ENCODE data around the gene TMCC3. TPM values are rescaled to one million over a fixed set of nuclear protein-coding genes. Genes with fewer than 3 reads are reported as not detected.
"Not testable (repeated sequence)": the region's sequence is repeated elsewhere in the genome, so short reads cannot be mapped to it uniquely, and the experiment has no call there.

TMCC3 gene
- total and polyA plus RNA-seq, 3 experiments from 2014 or later = 0.18 to 0.41 (median 0.18) TPM

GRCh38 chr12:94593822-94594442, 56.4 kb downstream of the TMCC3 start:
- Histone ChIP-seq H3K4me3 (ENCODE audit: low read length) (no peak overlapping the region), H3K9me3 (ENCODE audit: low read length) (no peaks in the 10 kb centered on the region), H3K36me3 (ENCODE audit: insufficient read depth, low read length) (no peaks in the 10 kb centered on the region), H3K4me1 (ENCODE audit: insufficient read depth, low read length) (no peaks in the 10 kb centered on the region), H3K27me3 (ENCODE audit: insufficient read depth, low read length, poor library complexity, severe bottlenecking) (no peaks in the 10 kb centered on the region), H3K27ac (ENCODE audit: low read depth, low read length) (no peak overlapping the region)
- ChIA-PET POLR2A (no interaction called here), CTCF (no interaction called here)
- DNase-seq = no peak
- H3K4me3 Mint-ChIP-seq = no peak overlapping the region
- H3K36me3 Mint-ChIP-seq = no peaks in the 10 kb centered on the region
- H3K27me3 Mint-ChIP-seq = peaks cover 4 to 10% of the 10 kb centered on the region in 2 donors
- no peak overlapping the region for H3K27ac Mint-ChIP-seq
- no peaks in the 10 kb centered on the region for H3K4me1 Mint-ChIP-seq
- H3K9me3 Mint-ChIP-seq = no peaks in the 10 kb centered on the region

DNA sequence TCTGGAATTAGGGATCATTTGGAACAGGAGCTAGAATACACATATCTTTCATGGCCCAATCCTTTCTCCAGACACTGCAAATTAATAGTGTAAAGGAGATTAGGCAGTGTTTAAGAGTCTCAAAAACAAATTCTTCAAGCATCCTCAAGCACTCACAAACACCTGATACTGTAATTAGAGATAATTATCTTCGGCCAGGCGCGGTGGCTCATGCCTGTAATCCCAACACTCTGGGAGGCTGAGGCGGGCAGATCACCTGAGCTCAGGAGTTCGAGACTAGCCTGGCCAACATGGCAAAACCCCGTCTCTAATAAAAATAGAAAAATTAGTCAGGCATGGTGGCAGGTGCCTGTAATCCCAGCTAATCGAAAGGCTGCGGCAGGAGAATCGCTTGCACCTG, 57.6 kb downstream of the TMCC3 start:
- H3K9me3 Mint-ChIP-seq; H3K4me1 Mint-ChIP-seq; H3K4me3 ChIP-seq (ENCODE audit: low read length); H3K27ac ChIP-seq (ENCODE audit: low read depth, low read length); H3K27me3 Mint-ChIP-seq; H3K4me3 Mint-ChIP-seq; CTCF ChIA-PET; H3K9me3 ChIP-seq (ENCODE audit: low read length); H3K36me3 ChIP-seq (ENCODE audit: insufficient read depth, low read length); H3K36me3 Mint-ChIP-seq; DNase-seq; POLR2A ChIA-PET; H3K4me1 ChIP-seq (ENCODE audit: insufficient read depth, low read length); H3K27me3 ChIP-seq (ENCODE audit: insufficient read depth, low read length, poor library complexity, severe bottlenecking): not testable (repeated sequence)
- peak overlapping the region in 1 of 8 donors; percentile 47 for H3K27ac Mint-ChIP-seq

DNA sequence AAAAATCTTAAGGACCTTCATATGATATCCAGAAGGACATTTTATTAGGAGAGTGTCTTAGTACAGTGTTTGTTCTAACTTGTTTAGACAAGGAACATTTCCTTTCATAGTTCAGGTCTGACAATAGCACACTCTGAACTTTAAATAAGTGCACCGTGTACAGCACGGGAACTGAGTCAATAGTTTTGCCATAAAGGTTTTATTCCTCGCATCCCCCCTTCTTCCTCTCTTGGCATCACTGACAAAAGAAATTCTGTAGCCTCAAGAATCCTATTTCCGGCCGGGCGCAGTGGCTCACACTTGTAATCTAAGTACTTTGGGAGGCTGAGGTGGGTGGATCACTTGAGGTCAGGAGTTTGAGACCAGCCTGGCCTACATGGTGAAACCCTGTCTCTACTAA, 58.3 kb downstream of the TMCC3 start:
- Mint-ChIP-seq H3K27me3 (peaks cover 4% of the 10 kb centered on the region in 2 donors), H3K4me3 (no peak overlapping the region), H3K27ac (no peak overlapping the region), H3K9me3 (no peaks in the 10 kb centered on the region), H3K36me3 (no peaks in the 10 kb centered on the region), H3K4me1 (no peaks in the 10 kb centered on the region)
- Histone ChIP-seq H3K27ac (ENCODE audit: low read depth, low read length) (no peak overlapping the region), H3K4me1 (ENCODE audit: insufficient read depth, low read length) (no peaks in the 10 kb centered on the region), H3K27me3 (ENCODE audit: insufficient read depth, low read length, poor library complexity, severe bottlenecking) (no peaks in the 10 kb centered on the region), H3K4me3 (ENCODE audit: low read length) (no peak overlapping the region), H3K36me3 (ENCODE audit: insufficient read depth, low read length) (no peaks in the 10 kb centered on the region), H3K9me3 (ENCODE audit: low read length) (no peaks in the 10 kb centered on the region)
- ChIA-PET POLR2A (no interaction called here), CTCF (no interaction called here)
- DNase-seq = no peak

DNA sequence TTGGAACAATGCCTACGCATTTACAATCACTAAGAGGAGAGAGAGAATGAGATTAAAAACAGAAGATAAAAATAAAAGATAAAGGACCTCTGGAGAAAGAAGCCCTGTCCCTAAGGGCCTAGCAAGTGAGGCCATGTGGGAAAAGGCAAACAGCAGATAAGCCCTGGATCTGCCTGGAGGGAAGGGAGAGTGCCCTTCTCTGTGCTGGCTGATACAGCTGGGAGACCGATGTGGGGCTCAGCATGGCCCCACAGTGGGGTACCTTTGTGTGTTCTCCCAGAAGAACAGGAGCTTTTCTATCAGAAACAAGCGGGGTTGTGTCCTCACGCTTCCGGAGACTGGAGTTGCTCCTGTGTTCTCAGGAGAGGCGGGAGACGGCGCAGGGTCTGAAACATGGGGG, 59.9 kb downstream of the TMCC3 start:
- Mint-ChIP-seq H3K4me1 (peaks cover 0 to 6% (median 0%) of the 10 kb centered on the region in 3 donors), H3K27ac (no peak overlapping the region), H3K36me3 (no peaks in the 10 kb centered on the region), H3K27me3 (peaks cover 4 to 7% of the 10 kb centered on the region in 2 donors), H3K9me3 (no peaks in the 10 kb centered on the region), H3K4me3 (no peak overlapping the region)
- CTCF ChIA-PET = no interaction called here
- no peak for DNase-seq
- Histone ChIP-seq H3K4me1 (ENCODE audit: insufficient read depth, low read length) (no peaks in the 10 kb centered on the region), H3K27me3 (ENCODE audit: insufficient read depth, low read length, poor library complexity, severe bottlenecking) (no peaks in the 10 kb centered on the region), H3K27ac (ENCODE audit: low read depth, low read length) (no peak overlapping the region), H3K9me3 (ENCODE audit: low read length) (no peaks in the 10 kb centered on the region), H3K4me3 (ENCODE audit: low read length) (no peak overlapping the region), H3K36me3 (ENCODE audit: insufficient read depth, low read length) (no peaks in the 10 kb centered on the region)
- POLR2A ChIA-PET = interaction anchor here (0.7 kb wide), 1 partner anchor 849 kb away, joined by 7 read pairs; no protein-coding TSS in a partner anchor

DNA sequence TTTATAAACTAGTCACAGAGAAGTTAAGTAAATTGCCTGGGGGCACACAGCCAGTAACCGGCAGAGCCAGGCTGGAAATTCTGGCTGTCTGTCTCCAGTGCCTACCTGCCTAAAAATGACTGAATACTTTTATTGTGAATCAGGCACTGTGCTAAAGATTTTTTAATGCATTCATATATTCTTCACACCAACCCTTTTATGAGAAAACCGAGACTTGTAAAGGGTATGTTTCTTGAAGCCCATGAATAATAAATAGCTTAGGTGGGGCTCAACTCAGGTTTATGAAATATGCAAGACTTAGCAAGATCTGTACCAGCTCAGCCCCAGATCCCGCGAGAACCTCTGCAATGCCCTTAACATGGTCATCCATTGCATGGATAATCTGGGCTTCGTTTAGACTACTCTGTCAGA, 60.8 kb downstream of the TMCC3 start:
- no peaks in the 10 kb centered on the region for H3K9me3 ChIP-seq (ENCODE audit: low read length)
- Mint-ChIP-seq H3K27ac (no peak overlapping the region), H3K4me3 (no peak overlapping the region), H3K27me3 (peaks cover 2 to 7% of the 10 kb centered on the region in 2 donors), H3K4me1 (peaks cover 0 to 6% (median 0%) of the 10 kb centered on the region in 3 donors), H3K36me3 (no peaks in the 10 kb centered on the region), H3K9me3 (no peaks in the 10 kb centered on the region)
- no peaks in the 10 kb centered on the region for H3K36me3 ChIP-seq (ENCODE audit: insufficient read depth, low read length)
- no peak overlapping the region for H3K27ac ChIP-seq (ENCODE audit: low read depth, low read length)
- no peaks in the 10 kb centered on the region for H3K27me3 ChIP-seq (ENCODE audit: insufficient read depth, low read length, poor library complexity, severe bottlenecking)
- ChIA-PET CTCF (no interaction called here), POLR2A (no interaction called here)
- no peak for DNase-seq
- no peaks in the 10 kb centered on the region for H3K4me1 ChIP-seq (ENCODE audit: insufficient read depth, low read length)
- no peak overlapping the region for H3K4me3 ChIP-seq (ENCODE audit: low read length)

DNA sequence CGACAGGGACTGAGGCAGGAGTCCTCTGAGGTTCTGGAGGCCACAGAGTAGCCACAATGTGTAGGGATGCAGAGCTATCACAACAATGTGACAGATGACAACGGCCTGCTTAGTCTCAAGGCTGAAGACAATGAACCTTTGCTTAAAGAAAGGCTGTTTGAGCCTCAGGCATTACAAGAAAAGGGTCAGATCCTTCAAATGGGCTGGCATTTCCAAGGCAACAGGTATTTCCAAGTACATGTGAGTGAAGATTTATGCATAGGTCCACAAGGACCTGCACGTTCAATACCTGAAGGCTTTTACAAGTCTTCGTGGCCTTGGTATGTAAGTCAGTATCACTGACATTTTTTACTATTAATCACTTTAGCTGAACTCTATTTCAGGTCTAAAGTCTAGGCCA, 62.0 kb downstream of the TMCC3 start:
- H3K4me1 ChIP-seq (ENCODE audit: insufficient read depth, low read length) = no peaks in the 10 kb centered on the region
- no peaks in the 10 kb centered on the region for H3K36me3 ChIP-seq (ENCODE audit: insufficient read depth, low read length)
- H3K9me3 Mint-ChIP-seq = no peaks in the 10 kb centered on the region
- no peaks in the 10 kb centered on the region for H3K9me3 ChIP-seq (ENCODE audit: low read length)
- H3K36me3 Mint-ChIP-seq = no peaks in the 10 kb centered on the region
- CTCF ChIA-PET = no interaction called here
- peaks cover 3% of the 10 kb centered on the region in 2 donors for H3K27me3 Mint-ChIP-seq
- H3K4me3 Mint-ChIP-seq = no peak overlapping the region
- POLR2A ChIA-PET = no interaction called here
- H3K27ac Mint-ChIP-seq = peak overlapping the region in 1 of 8 donors; percentile 86
- H3K27ac ChIP-seq (ENCODE audit: low read depth, low read length) = no peak overlapping the region
- DNase-seq = no peak
- no peaks in the 10 kb centered on the region for H3K27me3 ChIP-seq (ENCODE audit: insufficient read depth, low read length, poor library complexity, severe bottlenecking)
- no peak overlapping the region for H3K4me3 ChIP-seq (ENCODE audit: low read length)
- peaks cover 0 to 6% (median 0%) of the 10 kb centered on the region in 3 donors for H3K4me1 Mint-ChIP-seq

DNA sequence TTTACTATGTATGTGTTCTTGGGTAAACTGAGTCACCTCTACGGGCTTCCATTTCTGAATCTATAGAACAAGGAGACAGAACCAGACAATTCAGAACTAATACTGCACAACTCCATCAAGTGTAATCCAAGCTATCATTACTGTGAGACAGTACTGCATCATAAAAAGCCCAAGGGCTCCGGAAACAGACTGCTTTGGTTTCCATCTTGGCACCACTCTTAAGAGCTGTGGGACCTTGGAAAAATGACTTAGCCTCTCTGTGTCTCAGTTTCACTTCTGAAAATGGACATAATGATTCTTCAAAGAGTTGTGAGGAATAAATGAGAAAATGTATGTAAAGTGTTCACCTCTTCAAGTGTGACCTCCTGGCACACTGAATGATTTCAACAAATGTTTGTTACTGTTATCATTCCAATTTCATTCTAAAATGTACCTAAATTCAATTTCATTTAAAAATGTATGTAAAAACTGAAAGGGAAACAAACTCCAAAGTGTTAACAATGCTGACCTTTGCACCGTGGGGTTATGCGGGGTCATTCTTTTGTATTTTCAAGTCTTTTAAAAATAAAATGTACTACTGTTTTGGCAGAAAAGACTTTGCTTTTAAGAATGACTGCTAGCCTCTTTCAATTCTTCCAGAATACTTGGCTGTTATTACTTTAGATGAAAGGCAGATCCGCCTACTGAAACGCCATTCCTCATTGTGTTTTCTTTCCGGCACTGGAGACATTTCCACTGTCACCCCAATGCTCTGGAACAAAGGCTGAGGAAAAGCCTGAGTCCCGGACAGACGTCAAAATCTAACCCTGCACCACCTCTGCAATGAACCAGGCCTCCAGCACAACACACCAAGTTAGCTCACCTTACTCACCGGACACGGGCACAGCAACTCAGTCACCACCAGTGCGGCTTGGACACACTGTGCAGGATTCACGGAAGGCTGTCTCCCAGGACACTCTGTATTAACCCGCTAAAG, 62.8 kb downstream of the TMCC3 start:
- Histone ChIP-seq H3K9me3 (ENCODE audit: low read length) (no peaks in the 10 kb centered on the region), H3K4me3 (ENCODE audit: low read length) (no peak overlapping the region), H3K36me3 (ENCODE audit: insufficient read depth, low read length) (no peaks in the 10 kb centered on the region), H3K4me1 (ENCODE audit: insufficient read depth, low read length) (no peaks in the 10 kb centered on the region), H3K27ac (ENCODE audit: low read depth, low read length) (no peak overlapping the region), H3K27me3 (ENCODE audit: insufficient read depth, low read length, poor library complexity, severe bottlenecking) (no peaks in the 10 kb centered on the region)
- Mint-ChIP-seq H3K27ac (peak overlapping the region in 1 of 8 donors; percentile 86), H3K4me1 (peaks cover 0 to 6% (median 0%) of the 10 kb centered on the region in 3 donors), H3K36me3 (no peaks in the 10 kb centered on the region), H3K27me3 (peaks cover 3% of the 10 kb centered on the region in 2 donors), H3K9me3 (no peaks in the 10 kb centered on the region), H3K4me3 (no peak overlapping the region)
- DNase-seq = no peak
- ChIA-PET CTCF (no interaction called here), POLR2A (no interaction called here)

GRCh38 chr12:94586589-94587259, 63.6 kb downstream of the TMCC3 start:
- Histone ChIP-seq H3K4me3 (ENCODE audit: low read length) (no peak overlapping the region), H3K36me3 (ENCODE audit: insufficient read depth, low read length) (no peaks in the 10 kb centered on the region), H3K4me1 (ENCODE audit: insufficient read depth, low read length) (no peaks in the 10 kb centered on the region), H3K27me3 (ENCODE audit: insufficient read depth, low read length, poor library complexity, severe bottlenecking) (no peaks in the 10 kb centered on the region), H3K27ac (ENCODE audit: low read depth, low read length) (no peak overlapping the region), H3K9me3 (ENCODE audit: low read length) (no peaks in the 10 kb centered on the region)
- peaks cover 0 to 6% (median 0%) of the 10 kb centered on the region in 3 donors for H3K4me1 Mint-ChIP-seq
- no peak overlapping the region for H3K27ac Mint-ChIP-seq
- H3K4me3 Mint-ChIP-seq = no peak overlapping the region
- H3K27me3 Mint-ChIP-seq = peaks cover 3% of the 10 kb centered on the region in 2 donors
- no peaks in the 10 kb centered on the region for H3K9me3 Mint-ChIP-seq
- DNase-seq = no peak
- POLR2A ChIA-PET = no interaction called here
- H3K36me3 Mint-ChIP-seq = peaks cover 0 to 3% (median 0%) of the 10 kb centered on the region in 3 donors
- CTCF ChIA-PET = no interaction called here

Data from CD8-positive, alpha-beta memory T cell (primary cell).